HG03520 (cell line): Measurements from ENCODE around the gene SLU7.

Experiments
- ATAC-seq: cut with Tn5 transposase; IDR thresholded peaks from one replicate; pipeline ENCODE4 v1.9.1; 2021; ENCODE audit warnings: mild to moderate bottlenecking, moderate library complexity; ENCODE audit not compliant: unreplicated experiment

SLU7 gene

GRCh38 chr5:160369990-160370712, 48.7 kb downstream of the SLU7 start, which contains the start of gene C1QTNF2:
C1QTNF2 (minus strand) TSS chr5:160370626; CDS start chr5:160355011, 15,615 bp downstream.
- ATAC-seq = no peak

- no peak for ATAC-seq
These were observed 51.0 kb downstream of the SLU7 start for GRCh38 chr5:160367885-160368284.

GRCh38 chr5:160367261-160367660, 51.6 kb downstream of the SLU7 start:
- no peak for ATAC-seq

GRCh38 chr5:160366230-160366629, 52.7 kb downstream of the SLU7 start:
- ATAC-seq = no peak

GRCh38 chr5:160363660-160364395, 55.1 kb downstream of the SLU7 start:
- ATAC-seq = no peak

GRCh38 chr5:160363211-160363610, 55.7 kb downstream of the SLU7 start:
- no peak for ATAC-seq

GRCh38 chr5:160361624-160362228, 57.2 kb downstream of the SLU7 start:
- ATAC-seq = no peak

- ATAC-seq = no peak
These were observed 58.6 kb downstream of the SLU7 start for GRCh38 chr5:160360310-160360709.

GRCh38 chr5:160359816-160360215, 59.1 kb downstream of the SLU7 start:
- no peak for ATAC-seq

- ATAC-seq = no peak
These were observed 59.6 kb downstream of the SLU7 start for GRCh38 chr5:160359242-160359641.

GRCh38 chr5:160357861-160358411, 60.9 kb downstream of the SLU7 start:
- ATAC-seq = no peak

- no peak for ATAC-seq
These were observed 61.5 kb downstream of the SLU7 start for GRCh38 chr5:160357394-160357793.

GRCh38 chr5:160356550-160357347, 62.1 kb downstream of the SLU7 start:
- no peak for ATAC-seq

- no peak for ATAC-seq
These were observed 64.2 kb downstream of the SLU7 start for GRCh38 chr5:160354666-160355065.

- ATAC-seq = no peak
These were observed 65.5 kb downstream of the SLU7 start for GRCh38 chr5:160353379-160353778.

GRCh38 chr5:160352308-160352707, 66.6 kb downstream of the SLU7 start:
- ATAC-seq = no peak
